HepG2 (cell line): ENCODE data around the gene C20orf144. TPM values are rescaled to one million over a fixed set of nuclear protein-coding genes. Genes with fewer than 3 reads are reported as not detected.
A peak's percentile ranks its signal among the peaks of the same experiment; 100 is the strongest.

Experiments
- DPF2 ChIP-seq: sonication (generic); formaldehyde crosslinking; IDR thresholded peaks from 2 replicates; pipeline ENCODE4 v1.4.0; 2020; ENCODE audit warnings: mild to moderate bottlenecking, low read depth, missing genetic modification reagents, borderline replicate concordance
- HDAC6 ChIP-seq: fragments of 200-600 bp; sonication (generic); IDR thresholded peaks from 2 replicates; pipeline ENCODE4 v1.7.0; 2017; ENCODE audit warnings: mild to moderate bottlenecking, antibody characterized with exemption, low read length, low read depth
- HNRNPH1 ChIP-seq: fragments of 200-400 bp; formaldehyde crosslinking; optimal IDR thresholded peaks from 2 replicates; pipeline ENCODE3; 2017; ENCODE audit warnings: mild to moderate bottlenecking, low read depth, low read length
- MEF2D ChIP-seq: sonication (generic); formaldehyde crosslinking; IDR thresholded peaks from 2 replicates; pipeline ENCODE4 v1.5.1; 2020; ENCODE audit warnings: mild to moderate bottlenecking, missing genetic modification reagents
- MTA3 ChIP-seq: sonication (generic); formaldehyde crosslinking; IDR thresholded peaks from 2 replicates; pipeline ENCODE4 v1.4.0; 2020; ENCODE audit warnings: missing genetic modification reagents
- MXD3 ChIP-seq: IDR thresholded peaks from 2 replicates; pipeline ENCODE4 v1.6.1; 2016; ENCODE audit warnings: mild to moderate bottlenecking, missing biosample characterization, missing genetic modification reagents
- SOX13 ChIP-seq, 3 experiments: fragments of 450-650 bp in 1 of 3; sonication (generic) in 1 of 3; formaldehyde crosslinking in 1 of 3; IDR thresholded peaks in 2 of 3; conservative IDR thresholded peaks in 1 of 3; 2 replicates each; pipeline versions ENCODE4 v1.5.0 to v1.6.1; 2016 to 2020; ENCODE audit warnings: antibody characterized with exemption in 1 of 3, mild to moderate bottlenecking in 1 of 3, missing compliant biosample characterization in 1 of 3, missing genetic modification reagents in 1 of 3, moderate library complexity in 1 of 3
- STAT6 ChIP-seq: sonication (generic); formaldehyde crosslinking; IDR thresholded peaks from 2 replicates; pipeline ENCODE4 v1.4.0; 2020; ENCODE audit warnings: missing genetic modification reagents, mild to moderate bottlenecking, borderline replicate concordance
- TFAP4 ChIP-seq: sonication (generic); IDR thresholded peaks from 2 replicates; pipeline ENCODE4 v1.6.1; 2016; ENCODE audit warnings: low read depth, borderline replicate concordance
- YY1 ChIP-seq: IDR thresholded peaks from 2 replicates; pipeline ENCODE4 v1.6.1; 2011; ENCODE audit warnings: low read length, low read depth, moderate library complexity, mild to moderate bottlenecking; ENCODE audit not compliant: insufficient read depth, insufficient replicate concordance
- ZMAT3 ChIP-seq: sonication (generic); formaldehyde crosslinking; conservative IDR thresholded peaks from 2 replicates; pipeline ENCODE4 v1.7.0; 2021; ENCODE audit warnings: missing genetic modification reagents
- ZNF142 ChIP-seq: sonication (generic); formaldehyde crosslinking; IDR thresholded peaks from 2 replicates; pipeline ENCODE4 v1.4.0; 2020; ENCODE audit warnings: missing genetic modification reagents
- ZNF225 ChIP-seq: sonication (generic); formaldehyde crosslinking; IDR thresholded peaks from 2 replicates; pipeline ENCODE4 v1.4.0; 2020; ENCODE audit warnings: mild to moderate bottlenecking, missing genetic modification reagents
- ZNF446 ChIP-seq: sonication (generic); formaldehyde crosslinking; IDR thresholded peaks from 2 replicates; pipeline ENCODE4 v1.5.0; 2020; ENCODE audit warnings: mild to moderate bottlenecking, missing genetic modification reagents
- ZNF501 ChIP-seq: sonication (generic); formaldehyde crosslinking; IDR thresholded peaks from 2 replicates; pipeline ENCODE4 v1.5.1; 2020; ENCODE audit warnings: mild to moderate bottlenecking, moderate library complexity, missing genetic modification reagents
- ZNF510 ChIP-seq: sonication (generic); formaldehyde crosslinking; IDR thresholded peaks from 2 replicates; pipeline ENCODE4 v1.4.0; 2020; ENCODE audit warnings: low read depth, mild to moderate bottlenecking, missing genetic modification reagents
- ZNF550 ChIP-seq: sonication (generic); formaldehyde crosslinking; IDR thresholded peaks from 2 replicates; pipeline ENCODE4 v1.4.0; 2020; ENCODE audit warnings: mild to moderate bottlenecking, missing genetic modification reagents, borderline replicate concordance
- ZNF850 ChIP-seq: sonication (generic); formaldehyde crosslinking; conservative IDR thresholded peaks from 2 replicates; pipeline ENCODE4 v1.9.0; 2021; ENCODE audit warnings: mild to moderate bottlenecking, missing genetic modification reagents
- polyA plus RNA-seq, 8 experiments: library from polyadenylated mRNA; depleted of rRNA in 3 of 8; stranded (reverse) in 7 of 8; unstranded in 1 of 8; fragments of >200 nt; fragmentation: Illumina TruSeq in 4 of 8; extraction: Trizol in 4 of 8; gene quantifications; 2 replicates each; pipeline versions ENCODE4 v1.2.1 to v1.2.3, GENCODE V29; 2011 to 2016; ENCODE audit warnings: low read depth in 4 of 8, missing spikeins in 1 of 8, mixed read lengths in 1 of 8; ENCODE audit not compliant: insufficient read depth in 1 of 8
- total RNA-seq, 5 experiments: library from RNA; depleted of rRNA; stranded (reverse); fragments of >200 nt; fragmentation: Illumina TruSeq; extraction: Trizol; gene quantifications; 2 replicates each; pipeline ENCODE4 v1.2.3, GENCODE V29; 2016; ENCODE audit warnings: low read depth in 1 of 5

C20orf144 gene
- total and polyA plus RNA-seq, 2 of the 13 experiments (the other 11 are each of a cell fraction or from before 2014, with no cell fraction given) = 0.09 to 0.16 TPM

GRCh38 chr20:33663161-33664084, 1.3 kb downstream of the C20orf144 start (continued):
- TF ChIP-seq MXD3 (CRISPR knock-in tag) (peak; percentile 94), HNRNPH1 (peak; percentile 57), ZNF142 (CRISPR knock-in tag) (peak; percentile 80), YY1 (peak; percentile 79), ZNF446 (CRISPR knock-in tag) (peak; percentile 95), ZNF550 (CRISPR knock-in tag) (peak; percentile 98; the same call in 1 of the 2 replicates), MTA3 (CRISPR knock-in tag) (no peak), STAT6 (CRISPR knock-in tag) (peak; percentile 82; the same call in 1 of the 2 replicates), ZNF225 (peak; percentile 79; the same call in 1 of the 2 replicates), MEF2D (CRISPR knock-in tag) (peak; percentile 76), ZNF510 (peak; percentile 51; the same call in 1 of the 2 replicates), ZNF850 (peak; percentile 84; the same call in 1 of the 2 replicates), TFAP4 (no peak), DPF2 (CRISPR knock-in tag) (no peak), ZMAT3 (CRISPR knock-in tag) (peak; percentile 96), SOX13 (IDR thresholded peaks at IDR 0.05) (no peak), SOX13 (CRISPR knock-in tag; conservative IDR thresholded peaks at IDR 0.05 in 1 of 2, IDR thresholded peaks at IDR 0.05 in 1 of 2) (no peak), HDAC6 (no peak), ZNF501 (CRISPR knock-in tag) (peak; percentile 96)
